Chondrocyte (in vitro differentiated cells): ENCODE data around the gene AMD1. TPM values are rescaled to one million over a fixed set of nuclear protein-coding genes. Genes with fewer than 3 reads are reported as not detected.

ENCODE experiments used
- DNase-seq: peaks from one replicate; pipeline ENCODE4 v3.0.0; 2021; ENCODE audit warnings: mixed read lengths, low spot score
- H3K27ac Mint-ChIP-seq: one replicate; pipeline ENCODE4 v1.8.0; 2021; ENCODE audit warnings: mild to moderate bottlenecking, moderate library complexity, mixed read lengths; ENCODE audit not compliant: unreplicated experiment
- H3K27me3 Mint-ChIP-seq: 2 replicates; pipeline ENCODE4 v1.8.0; 2021; ENCODE audit warnings: low read depth, mixed read lengths
- H3K36me3 Mint-ChIP-seq: 2 replicates; pipeline ENCODE4 v1.8.0; 2021; ENCODE audit warnings: low read depth, mixed read lengths
- H3K4me1 Mint-ChIP-seq: 2 replicates; pipeline ENCODE4 v1.8.0; 2021; ENCODE audit warnings: low read depth, mild to moderate bottlenecking, mixed read lengths
- H3K4me3 Mint-ChIP-seq: one replicate; pipeline ENCODE4 v1.8.0; 2021; ENCODE audit warnings: mild to moderate bottlenecking, moderate library complexity, mixed read lengths; ENCODE audit not compliant: unreplicated experiment
- H3K9me3 Mint-ChIP-seq: 2 replicates; pipeline ENCODE4 v1.8.0; 2021; ENCODE audit warnings: low read depth, mixed read lengths
- CTCF ChIP-seq: fragments of 200-600 bp; sonication (generic); IDR thresholded peaks from 2 replicates; pipeline ENCODE4 v1.5.0; 2021; ENCODE audit warnings: antibody characterized with exemption, mild to moderate bottlenecking, moderate library complexity
- total RNA-seq: library from RNA; stranded (reverse); gene quantifications from 3 replicates; pipeline ENCODE4 v1.2.1, GENCODE V29; 2021

The AMD1 gene
- total RNA-seq, 1 donor from 2014 or later = 31.1 TPM

GRCh38 chr6:110858016-110858415, 16.6 kb upstream of the AMD1 start:
- no peaks in the 10 kb centered on the region for H3K9me3 Mint-ChIP-seq
- no peak for TF ChIP-seq CTCF
- H3K27ac Mint-ChIP-seq = no peak overlapping the region
- H3K27me3 Mint-ChIP-seq = no peaks in the 10 kb centered on the region
- H3K4me3 Mint-ChIP-seq = no peak overlapping the region
- no peaks in the 10 kb centered on the region for H3K4me1 Mint-ChIP-seq
- H3K36me3 Mint-ChIP-seq = no peaks in the 10 kb centered on the region
- DNase-seq = no peak

DNA sequence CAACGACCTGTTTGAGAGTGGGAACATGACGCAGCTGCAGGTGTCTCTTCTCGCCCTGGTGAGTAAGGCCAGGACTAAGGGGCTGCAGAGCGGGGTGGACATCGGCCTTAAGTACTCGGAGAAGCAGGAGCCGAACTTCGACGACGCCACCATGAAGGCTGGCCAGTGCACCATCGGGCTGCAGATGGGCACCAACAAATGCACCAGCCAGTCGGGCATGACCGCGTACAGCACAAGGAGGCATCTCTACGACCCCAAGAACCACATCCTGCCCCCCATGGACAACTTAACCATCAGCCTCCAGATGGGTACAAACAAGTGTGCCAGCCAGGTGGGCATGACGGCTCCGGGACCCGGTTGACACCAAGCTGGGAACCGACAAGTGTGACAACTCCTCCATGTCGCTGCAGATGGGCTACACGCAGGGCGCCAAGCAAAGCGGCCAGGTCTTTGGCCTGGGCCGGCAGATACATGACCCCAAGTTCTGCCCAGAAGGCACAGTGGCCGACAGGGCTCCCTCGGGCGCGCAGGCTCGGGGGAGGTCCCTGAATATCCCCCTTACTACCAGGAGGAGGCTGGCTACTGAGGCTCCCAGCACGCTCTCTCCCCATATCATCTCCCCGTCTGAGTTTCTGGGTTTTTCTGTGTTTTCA, 15.9 kb upstream of the AMD1 start:
- Mint-ChIP-seq H3K4me3 (no peak overlapping the region), H3K27ac (no peak overlapping the region), H3K36me3 (no peaks in the 10 kb centered on the region), H3K9me3 (no peaks in the 10 kb centered on the region), H3K4me1 (no peaks in the 10 kb centered on the region), H3K27me3 (no peaks in the 10 kb centered on the region)
- peak; percentile 83 for DNase-seq
- no peak for TF ChIP-seq CTCF

DNA sequence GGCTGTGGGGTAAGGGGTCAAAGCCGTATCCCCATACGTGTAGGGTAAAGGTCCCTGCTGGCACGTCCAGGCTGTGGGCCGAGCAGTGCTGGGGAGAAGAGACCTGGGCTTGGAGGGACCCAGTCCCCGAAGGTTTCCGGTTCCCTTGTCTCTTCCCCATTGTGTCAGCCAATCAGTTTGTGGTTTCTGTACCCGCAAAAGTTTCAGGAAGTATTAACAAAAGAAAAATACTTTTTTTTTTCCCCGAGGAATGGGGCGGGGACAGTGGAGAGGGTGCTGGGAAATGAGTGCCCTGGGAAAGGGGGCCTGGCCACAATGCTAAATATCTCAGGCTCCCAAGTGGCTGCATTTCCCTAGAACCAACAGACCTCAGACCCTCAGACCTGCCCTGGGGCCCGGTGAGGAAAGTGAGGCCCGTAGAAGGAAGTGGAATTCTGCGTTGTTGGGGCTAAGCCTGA, 15.2 kb upstream of the AMD1 start:
- no peak overlapping the region for H3K27ac Mint-ChIP-seq
- no peak overlapping the region for H3K4me3 Mint-ChIP-seq
- H3K4me1 Mint-ChIP-seq = no peaks in the 10 kb centered on the region
- no peaks in the 10 kb centered on the region for H3K9me3 Mint-ChIP-seq
- no peak for TF ChIP-seq CTCF
- no peaks in the 10 kb centered on the region for H3K27me3 Mint-ChIP-seq
- DNase-seq = no peak
- H3K36me3 Mint-ChIP-seq = no peaks in the 10 kb centered on the region

DNA sequence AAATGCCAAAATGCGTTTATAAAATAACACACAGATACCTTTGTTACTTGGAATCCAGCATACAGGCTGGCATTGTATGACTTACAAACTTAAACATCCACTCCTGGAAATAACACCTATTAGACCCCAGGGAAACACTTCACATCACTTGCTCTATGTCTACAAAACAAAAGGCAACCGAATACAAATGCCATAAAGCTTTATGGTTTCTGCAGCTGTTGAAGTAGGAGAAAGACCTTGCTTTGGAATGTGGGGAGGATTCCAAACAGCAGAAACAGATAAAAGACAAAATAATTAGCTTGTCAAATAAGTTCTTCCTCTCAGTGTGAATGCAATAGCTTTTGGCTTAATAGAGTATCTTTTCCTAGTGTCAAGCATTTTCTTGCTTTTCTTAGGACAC, 9.8 kb upstream of the AMD1 start:
- H3K4me3 Mint-ChIP-seq = no peak overlapping the region
- H3K36me3 Mint-ChIP-seq = no peaks in the 10 kb centered on the region
- H3K9me3 Mint-ChIP-seq = no peaks in the 10 kb centered on the region
- H3K27ac Mint-ChIP-seq = no peak overlapping the region
- no peaks in the 10 kb centered on the region for H3K4me1 Mint-ChIP-seq
- DNase-seq = no peak
- no peaks in the 10 kb centered on the region for H3K27me3 Mint-ChIP-seq
- no peak for TF ChIP-seq CTCF

DNA sequence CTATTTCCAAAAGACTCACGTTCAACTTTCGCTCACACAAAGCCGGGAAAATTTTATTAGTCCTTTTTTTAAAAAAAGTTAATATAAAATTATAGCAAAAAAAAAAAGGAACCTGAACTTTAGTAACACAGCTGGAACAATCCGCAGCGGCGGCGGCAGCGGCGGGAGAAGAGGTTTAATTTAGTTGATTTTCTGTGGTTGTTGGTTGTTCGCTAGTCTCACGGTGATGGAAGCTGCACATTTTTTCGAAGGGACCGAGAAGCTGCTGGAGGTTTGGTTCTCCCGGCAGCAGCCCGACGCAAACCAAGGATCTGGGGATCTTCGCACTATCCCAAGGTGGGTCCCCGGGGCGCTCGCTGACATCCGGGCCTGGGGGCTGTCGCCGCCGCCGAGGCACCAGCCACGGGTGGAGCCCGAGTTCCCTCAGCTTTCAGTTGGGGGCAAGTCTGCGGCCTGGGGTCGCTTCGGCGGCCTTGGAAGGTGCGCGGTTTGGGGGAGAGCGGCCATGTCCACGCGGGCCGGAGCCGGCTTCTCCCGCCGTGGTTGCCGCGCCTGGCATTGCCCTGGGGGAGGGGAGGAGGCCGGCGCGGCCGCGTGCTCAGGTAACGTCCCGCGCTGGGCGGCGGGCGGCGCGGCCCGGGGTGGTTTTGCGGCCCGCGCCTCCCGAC, 429 bp downstream of the AMD1 start:
- H3K9me3 Mint-ChIP-seq = no peaks in the 10 kb centered on the region
- no peaks in the 10 kb centered on the region for H3K36me3 Mint-ChIP-seq
- H3K27ac Mint-ChIP-seq = peak overlapping the region; percentile 99
- TF ChIP-seq CTCF = no peak
- peaks cover 38% of the 10 kb centered on the region for H3K4me1 Mint-ChIP-seq
- peak overlapping the region; percentile 93 for H3K4me3 Mint-ChIP-seq
- H3K27me3 Mint-ChIP-seq = no peaks in the 10 kb centered on the region
- DNase-seq = no peak
